Fibroblast of lung (primary cell): ENCODE results near the gene TNFRSF9. TPM values are rescaled to one million over a fixed set of nuclear protein-coding genes. Genes with fewer than 3 reads are reported as not detected.

ENCODE experiments used
- DNase-seq, 2 donors: peaks; one replicate each; pipeline versions ENCODE4 v3.0.0 to v3.0.0-alpha.2; 2010; ENCODE audit warnings: low read depth in 2 of 2
- H2AFZ ChIP-seq: 2 replicates; pipeline ENCODE4 v1.5.1; 2012; ENCODE audit warnings: low read length, control low read depth, inconsistent platforms
- H3K27ac ChIP-seq: 2 replicates; pipeline ENCODE4 v1.5.1; 2011; ENCODE audit warnings: low read length, control low read depth; ENCODE audit not compliant: insufficient read depth
- H3K27me3 ChIP-seq: 2 replicates; pipeline ENCODE4 v1.5.1; 2011; ENCODE audit warnings: mild to moderate bottlenecking, low read length; ENCODE audit not compliant: control insufficient read depth, insufficient read depth
- H3K36me3 ChIP-seq: 2 replicates; pipeline ENCODE4 v1.5.1; 2011; ENCODE audit warnings: low read length; ENCODE audit not compliant: control insufficient read depth, insufficient read depth
- H3K4me1 ChIP-seq: 2 replicates; pipeline ENCODE4 v1.5.1; 2011; ENCODE audit warnings: low read length; ENCODE audit not compliant: control insufficient read depth, insufficient read depth; ENCODE audit errors: extremely low read depth
- H3K4me2 ChIP-seq: 2 replicates; pipeline ENCODE4 v1.5.1; 2011; ENCODE audit warnings: low read length, control low read depth; ENCODE audit not compliant: insufficient read depth; ENCODE audit errors: extremely low read depth
- H3K4me3 ChIP-seq, 4 experiments: fragments of 200-600 bp in 1 of 4; sonication (generic) in 1 of 4; replicated peaks in 1 of 4; 2 replicates each; pipeline ENCODE4 v1.5.1; 2011 to 2016; ENCODE audit warnings: low read length in 4 of 4, low read depth in 3 of 4, mild to moderate bottlenecking in 3 of 4, control low read depth in 2 of 4, inconsistent platforms in 1 of 4, mixed read lengths in 1 of 4; ENCODE audit not compliant: insufficient read depth in 1 of 4; ENCODE audit errors: control extremely low read depth in 1 of 4
- H3K79me2 ChIP-seq: 2 replicates; pipeline ENCODE4 v1.5.1; 2012; ENCODE audit warnings: mild to moderate bottlenecking, low read length, inconsistent platforms; ENCODE audit not compliant: control insufficient read depth, insufficient read depth
- H3K9ac ChIP-seq: 2 replicates; pipeline ENCODE4 v1.5.1; 2011; ENCODE audit warnings: mild to moderate bottlenecking, low read length, control low read depth; ENCODE audit not compliant: insufficient read depth
- H3K9me3 ChIP-seq: 2 replicates; pipeline ENCODE4 v1.5.1; 2012; ENCODE audit warnings: low read depth, low read length; ENCODE audit not compliant: control insufficient read depth, insufficient read depth
- H4K20me1 ChIP-seq: 2 replicates; pipeline ENCODE4 v1.5.1; 2011; ENCODE audit warnings: low read length; ENCODE audit not compliant: control insufficient read depth, insufficient read depth; ENCODE audit errors: extremely low read depth
- CTCF ChIP-seq, 2 donors: IDR thresholded peaks in 1 of 2; conservative IDR thresholded peaks in 1 of 2; 1 replicate in 1 of 2; 2 replicates in 1 of 2; pipeline ENCODE4 v1.5.1; 2011 to 2012; ENCODE audit warnings: low read length in 2 of 2, control low read depth in 1 of 2, inconsistent platforms in 1 of 2, low read depth in 1 of 2, mild to moderate bottlenecking in 1 of 2
- EZH2 ChIP-seq: IDR thresholded peaks from 2 replicates; pipeline ENCODE4 v1.5.1; 2012; ENCODE audit warnings: low read length, control low read depth, mild to moderate bottlenecking; ENCODE audit errors: missing control alignments
- polyA plus RNA-seq, 2 donors: library from polyadenylated mRNA; depleted of rRNA in 1 of 2; stranded (reverse) in 1 of 2; unstranded in 1 of 2; fragments of >200 nt; gene quantifications; 2 replicates each; pipeline ENCODE4 v1.2.1, GENCODE V29; 2011 to 2012; ENCODE audit warnings: missing spikeins in 1 of 2
- total RNA-seq: library from RNA; depleted of rRNA; stranded (reverse); fragments of >200 nt; gene quantifications from 2 replicates; pipeline ENCODE4 v1.2.1, GENCODE V29; 2014

TNFRSF9 gene
- total and polyA plus RNA-seq, 2 donors (not counting 1 experiment from before 2014, with no cell fraction given): 0.02 TPM; not detected in 1

- Histone ChIP-seq H3K36me3 (no peaks in the 10 kb centered on the region), H3K27me3 (no peaks in the 10 kb centered on the region), H4K20me1 (no peaks in the 10 kb centered on the region), H3K79me2 (no peaks in the 10 kb centered on the region), H3K4me1 (no peaks in the 10 kb centered on the region), H3K4me3 (no peak overlapping the region), H3K9ac (no peak overlapping the region), H3K27ac (no peak overlapping the region), H3K9me3 (no peaks in the 10 kb centered on the region), H2AFZ (no peak overlapping the region), H3K4me2 (no peak overlapping the region)
- TF ChIP-seq CTCF (conservative IDR thresholded peaks at IDR 0.05 in 1 of 2, IDR thresholded peaks at IDR 0.05 in 1 of 2; ENCODE audit: low read depth in 1 of 2, low read length in 2 of 2) (no peak), EZH2 (no peak)
- DNase-seq: no peak
These were observed 74.7 kb downstream of the TNFRSF9 start for GRCh38 chr1:7865978-7866377.

Other genes with a start within 250 kb of the TNFRSF9 start
- gene VAMP3, start 169.5 kb downstream of the TNFRSF9 start, total RNA-seq: 76.3 and 106 TPM in 2 replicates
- 221 and 257 TPM in 2 replicates for gene VAMP3, start 169.5 kb downstream of the TNFRSF9 start, polyA plus RNA-seq
- gene PER3, start 156.5 kb downstream of the TNFRSF9 start, total RNA-seq: 10.3 and 18.8 TPM in 2 replicates
- 10.3 and 16.6 TPM in 2 replicates for gene PER3, start 156.5 kb downstream of the TNFRSF9 start, polyA plus RNA-seq
- not detected in 2 replicates for gene UTS2, start 87.8 kb downstream of the TNFRSF9 start, total RNA-seq
- not detected in 2 replicates for gene UTS2, start 87.8 kb downstream of the TNFRSF9 start, polyA plus RNA-seq
- 251 and 264 TPM in 2 replicates for gene PARK7, start 20.9 kb upstream of the TNFRSF9 start, total RNA-seq
- gene PARK7, start 20.9 kb upstream of the TNFRSF9 start, polyA plus RNA-seq: 513 and 651 TPM in 2 replicates
- 46.2 and 53.9 TPM in 2 replicates for gene ERRFI1, start 85.5 kb upstream of the TNFRSF9 start, total RNA-seq
- 78.2 and 105 TPM in 2 replicates for gene ERRFI1, start 85.5 kb upstream of the TNFRSF9 start, polyA plus RNA-seq